ENCODE measurements around the gene SLC2A6.

GRCh38 chr9:133519693-133520092, 40.8 kb upstream of the SLC2A6 start:
- TF ChIP-seq CTCF (IDR thresholded peaks at IDR 0.05) (no peak), POLR2A (IDR thresholded peaks at IDR 0.05) (no peak)
